Cardiac fibroblast (primary cell): ENCODE results near the gene FRMD4B.
A peak's percentile ranks its signal among the peaks of the same experiment; 100 is the strongest.

Experiments
- DNase-seq, 2 donors: peaks; one replicate each; pipeline versions ENCODE4 v3.0.0 to v3.0.0-alpha.2; 2010; ENCODE audit warnings: low read depth in 2 of 2
- H3K4me3 ChIP-seq, 2 donors: replicated peaks in 1 of 2; 1 replicate in 1 of 2; 2 replicates in 1 of 2; pipeline ENCODE4 v1.5.1; 2011; ENCODE audit warnings: low read depth in 2 of 2, low read length in 2 of 2, mild to moderate bottlenecking in 2 of 2, moderate library complexity in 1 of 2
- TF ChIP-seq, protein P1 (sequence below): IDR thresholded peaks from one replicate; pipeline ENCODE4 v1.5.1; 2011; ENCODE audit warnings: low read depth, mild to moderate bottlenecking, low read length, inconsistent platforms

Gene FRMD4B

DNA sequence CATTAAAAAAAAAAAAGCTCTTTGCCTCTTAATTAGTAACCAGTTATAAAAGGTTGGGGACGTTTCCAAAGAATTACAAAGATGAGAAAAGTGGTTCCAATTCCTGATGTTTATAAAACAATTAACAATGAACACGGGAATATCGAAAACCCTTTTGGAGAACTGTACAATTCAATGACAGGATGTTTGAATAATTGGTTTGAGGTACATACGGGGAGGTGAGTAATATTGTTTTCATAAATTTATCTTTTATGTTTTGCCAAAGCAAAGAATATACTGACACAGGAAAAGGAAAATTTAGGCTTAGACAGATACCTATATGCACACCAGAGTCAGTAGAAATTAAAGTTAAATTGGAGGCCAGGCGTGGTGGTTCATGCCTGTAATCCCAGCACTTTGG lies 168.9 kb downstream of the FRMD4B start:
- TF ChIP-seq, protein P1, sequence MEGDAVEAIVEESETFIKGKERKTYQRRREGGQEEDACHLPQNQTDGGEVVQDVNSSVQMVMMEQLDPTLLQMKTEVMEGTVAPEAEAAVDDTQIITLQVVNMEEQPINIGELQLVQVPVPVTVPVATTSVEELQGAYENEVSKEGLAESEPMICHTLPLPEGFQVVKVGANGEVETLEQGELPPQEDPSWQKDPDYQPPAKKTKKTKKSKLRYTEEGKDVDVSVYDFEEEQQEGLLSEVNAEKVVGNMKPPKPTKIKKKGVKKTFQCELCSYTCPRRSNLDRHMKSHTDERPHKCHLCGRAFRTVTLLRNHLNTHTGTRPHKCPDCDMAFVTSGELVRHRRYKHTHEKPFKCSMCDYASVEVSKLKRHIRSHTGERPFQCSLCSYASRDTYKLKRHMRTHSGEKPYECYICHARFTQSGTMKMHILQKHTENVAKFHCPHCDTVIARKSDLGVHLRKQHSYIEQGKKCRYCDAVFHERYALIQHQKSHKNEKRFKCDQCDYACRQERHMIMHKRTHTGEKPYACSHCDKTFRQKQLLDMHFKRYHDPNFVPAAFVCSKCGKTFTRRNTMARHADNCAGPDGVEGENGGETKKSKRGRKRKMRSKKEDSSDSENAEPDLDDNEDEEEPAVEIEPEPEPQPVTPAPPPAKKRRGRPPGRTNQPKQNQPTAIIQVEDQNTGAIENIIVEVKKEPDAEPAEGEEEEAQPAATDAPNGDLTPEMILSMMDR: no peak
- no peak for DNase-seq
- H3K4me3 ChIP-seq: no peak overlapping the region

DNA sequence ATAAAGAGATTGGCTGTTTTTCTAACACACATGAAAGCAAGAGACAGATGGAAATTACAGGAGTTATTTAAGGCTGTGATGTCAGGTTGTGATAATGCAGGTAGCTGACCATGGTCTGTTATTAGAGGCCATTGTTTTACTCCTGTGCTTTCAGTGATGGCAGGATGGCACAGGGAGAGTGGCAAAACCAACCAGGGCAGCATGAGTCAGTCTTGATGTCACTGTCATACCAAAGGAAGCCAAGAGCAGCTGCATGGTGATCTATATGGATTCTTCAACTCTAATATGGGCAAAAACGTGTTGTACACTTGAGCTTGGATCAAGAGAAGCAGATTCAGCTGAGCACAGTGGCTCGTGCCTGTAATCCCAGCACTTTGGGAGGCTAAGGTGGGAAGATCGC lies 171.6 kb downstream of the FRMD4B start:
- TF ChIP-seq, protein P1: no peak
- DNase-seq: no peak

DNA sequence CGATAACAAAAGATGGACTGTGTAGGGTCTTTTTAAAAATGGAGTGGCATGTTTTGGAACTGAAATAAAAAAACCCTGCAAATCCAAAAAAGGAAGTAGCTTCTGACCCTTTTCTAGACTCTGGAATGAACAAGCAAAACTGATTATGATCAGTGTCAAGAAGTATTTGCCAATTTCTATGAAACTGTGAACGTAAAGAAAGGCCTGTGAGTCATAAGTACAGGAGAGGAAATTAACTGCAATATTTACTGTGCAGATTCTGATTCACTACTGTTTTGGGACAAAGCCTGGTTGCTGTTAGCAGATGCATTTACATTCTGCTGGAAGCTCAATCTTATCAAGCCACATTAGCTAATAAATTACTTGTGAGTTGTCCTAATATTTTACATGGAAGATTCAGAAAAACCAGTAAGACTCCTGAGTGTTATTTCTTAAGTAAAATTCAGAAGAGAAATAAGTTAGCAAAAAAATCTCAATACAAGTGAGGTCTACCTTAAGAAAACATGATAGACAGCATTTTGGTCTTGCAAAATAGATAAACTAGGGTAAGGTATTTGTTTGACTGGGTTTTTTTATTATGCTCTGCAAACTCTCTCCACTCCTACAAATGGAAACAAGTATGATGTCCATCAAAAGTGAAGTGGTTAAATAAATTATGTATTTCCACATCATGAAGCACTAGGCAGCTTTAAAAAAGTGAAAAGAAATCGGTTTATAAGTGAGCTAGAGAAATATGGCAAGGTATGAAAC lies 173.3 kb downstream of the FRMD4B start:
- DNase-seq: peak; percentile 81 to 85
- no peak overlapping the region for H3K4me3 ChIP-seq
- TF ChIP-seq, protein P1: no peak

More for the DNA sequence above, 171.6 kb downstream of the FRMD4B start:
- H3K4me3 ChIP-seq: no peak overlapping the region

DNA sequence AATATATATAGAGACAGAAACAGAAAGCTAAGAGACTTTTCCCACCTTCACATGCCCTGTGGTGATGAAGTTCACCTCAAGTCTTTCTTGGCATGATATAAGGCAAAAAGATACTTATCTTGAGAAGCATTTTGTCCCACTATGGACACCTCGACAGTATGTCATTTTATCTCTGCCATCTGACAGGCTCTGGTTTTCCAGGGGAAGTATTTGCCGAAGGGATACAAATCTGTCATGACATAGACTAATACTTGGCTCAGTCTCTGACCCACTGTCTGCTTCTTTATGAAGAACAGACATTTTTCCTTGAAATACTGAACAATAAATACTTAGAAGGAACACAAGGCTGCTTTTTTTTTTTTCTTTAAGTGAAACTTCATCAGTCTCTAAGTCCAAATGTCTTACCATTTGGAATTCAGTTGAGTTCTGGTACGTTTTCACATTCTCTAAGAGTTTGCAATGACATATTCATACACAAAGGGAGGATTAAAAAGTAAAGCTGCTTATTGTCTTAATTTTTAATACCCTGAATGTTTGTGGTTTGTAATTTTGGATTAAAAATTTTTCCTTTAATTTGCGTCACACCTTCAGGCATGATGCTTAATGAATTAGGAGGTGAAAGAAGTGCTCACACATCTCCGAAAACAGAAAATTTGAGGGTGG lies 175.7 kb downstream of the FRMD4B start:
- DNase-seq: no peak
- H3K4me3 ChIP-seq: no peak overlapping the region
- TF ChIP-seq, protein P1: no peak

DNA sequence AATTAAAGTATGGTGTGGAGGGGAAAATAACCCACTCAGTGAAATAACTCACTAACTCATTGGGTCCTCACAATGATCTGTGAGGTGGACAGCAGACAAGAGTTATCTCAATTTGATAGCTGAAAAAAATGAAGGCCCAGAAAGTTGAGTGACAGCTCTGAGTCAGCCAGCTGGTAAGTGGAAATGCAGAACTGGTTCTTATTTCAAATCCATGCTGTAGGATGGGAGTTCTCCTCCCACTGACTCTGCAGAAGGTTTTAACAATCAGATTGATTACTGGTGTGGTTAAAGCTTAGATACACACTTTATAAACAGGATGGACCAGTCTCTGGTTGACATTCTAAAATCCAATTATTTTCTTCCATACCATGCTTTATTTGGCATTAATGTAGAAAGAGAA lies 176.5 kb downstream of the FRMD4B start:
- H3K4me3 ChIP-seq: no peak overlapping the region
- no peak for DNase-seq
- TF ChIP-seq, protein P1: no peak

DNA sequence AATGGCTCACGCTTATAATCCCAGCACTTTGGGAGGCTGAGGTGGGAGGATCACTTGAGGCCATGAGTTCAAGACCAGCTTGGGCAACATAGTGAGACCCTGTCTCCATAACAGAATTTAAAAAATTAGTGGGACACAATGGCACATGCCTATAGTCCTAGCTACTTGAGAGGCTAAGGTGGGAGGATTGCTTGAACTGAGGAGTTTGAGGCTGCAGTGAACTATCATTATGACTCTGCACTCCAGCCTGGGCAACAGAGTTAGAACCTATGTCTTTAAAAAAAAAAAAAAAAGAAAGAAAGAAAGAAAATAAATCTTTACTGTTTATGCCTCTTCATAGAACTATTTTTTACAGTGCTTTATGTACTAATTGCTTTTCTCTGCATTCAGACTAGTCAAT lies 178.9 kb downstream of the FRMD4B start:
- no peak for DNase-seq
- TF ChIP-seq, protein P1: no peak
- no peak overlapping the region for H3K4me3 ChIP-seq

DNA sequence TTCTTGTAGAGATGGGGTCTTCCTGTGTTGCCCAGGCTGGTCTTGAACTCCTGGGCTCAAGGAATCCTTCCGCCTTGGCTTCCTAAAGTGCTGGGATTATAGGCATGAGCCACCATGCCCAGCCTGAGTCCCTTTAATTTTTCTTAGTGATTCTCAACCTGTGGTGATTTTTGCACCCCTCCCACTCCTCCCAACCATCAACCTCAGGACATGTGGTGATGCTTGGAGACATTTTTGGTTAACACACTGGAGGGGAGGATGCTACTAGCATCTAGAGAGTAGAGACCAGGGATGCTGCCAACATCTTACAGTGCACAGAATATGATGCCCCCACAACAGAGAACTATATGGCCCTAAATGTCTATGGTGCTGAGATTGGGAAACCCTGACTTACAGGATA lies 180.5 kb downstream of the FRMD4B start:
- TF ChIP-seq, protein P1: no peak
- H3K4me3 ChIP-seq: no peak overlapping the region

More for the DNA sequence above, 180.5 kb downstream of the FRMD4B start:
- no peak for DNase-seq
